ENCODE data around the gene ANTKMT.

GRCh38 chr16:726438-727290, 5.7 kb downstream of the ANTKMT start, which contains the start of the genes CCDC78 and HAGHL:
- TF ChIP-seq CTCF (IDR thresholded peaks at IDR 0.05; ENCODE audit: insufficient read depth, low read depth, low read length) = no peak
- TF ChIP-seq EZH2 (IDR thresholded peaks at IDR 0.05; ENCODE audit: insufficient read depth, low read length) = no peak

Measured in astrocyte (in vitro differentiated cells and primary cell).